ENCODE data around the gene CPT1B. TPM values are rescaled to one million over a fixed set of nuclear protein-coding genes. Genes with fewer than 3 reads are reported as not detected.
A peak's percentile ranks its signal among the peaks of the same experiment; 100 is the strongest.

CPT1B gene
- total and polyA plus RNA-seq, 2 of the 4 experiments (the other 2 are of a cell fraction): 0.36 to 1.8 TPM

DNA sequence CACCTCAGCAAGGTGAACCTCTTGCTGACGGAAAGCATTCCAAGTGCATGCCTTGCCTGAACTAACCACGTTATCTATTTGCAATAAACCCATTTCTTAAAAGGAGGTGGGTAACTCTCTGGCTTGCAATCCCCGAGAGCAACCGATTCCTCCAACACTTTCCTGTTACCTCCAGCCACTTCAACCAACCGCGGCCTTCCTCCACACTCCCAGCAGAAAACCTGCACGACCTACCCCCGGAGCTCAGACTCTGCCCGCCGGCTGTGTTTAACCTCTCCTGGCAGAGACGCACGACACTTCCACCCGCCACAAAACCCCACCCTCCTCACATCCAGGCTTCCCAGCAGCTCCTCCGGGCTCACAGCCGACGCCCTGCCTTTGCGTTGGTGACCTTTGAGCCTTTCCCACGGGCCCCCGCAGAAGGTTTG, 53.5 kb downstream of the CPT1B start (continued):
- TF ChIP-seq MAFK (IDR thresholded peaks at IDR 0.05; ENCODE audit: low read depth, low read length): no peak

DNA sequence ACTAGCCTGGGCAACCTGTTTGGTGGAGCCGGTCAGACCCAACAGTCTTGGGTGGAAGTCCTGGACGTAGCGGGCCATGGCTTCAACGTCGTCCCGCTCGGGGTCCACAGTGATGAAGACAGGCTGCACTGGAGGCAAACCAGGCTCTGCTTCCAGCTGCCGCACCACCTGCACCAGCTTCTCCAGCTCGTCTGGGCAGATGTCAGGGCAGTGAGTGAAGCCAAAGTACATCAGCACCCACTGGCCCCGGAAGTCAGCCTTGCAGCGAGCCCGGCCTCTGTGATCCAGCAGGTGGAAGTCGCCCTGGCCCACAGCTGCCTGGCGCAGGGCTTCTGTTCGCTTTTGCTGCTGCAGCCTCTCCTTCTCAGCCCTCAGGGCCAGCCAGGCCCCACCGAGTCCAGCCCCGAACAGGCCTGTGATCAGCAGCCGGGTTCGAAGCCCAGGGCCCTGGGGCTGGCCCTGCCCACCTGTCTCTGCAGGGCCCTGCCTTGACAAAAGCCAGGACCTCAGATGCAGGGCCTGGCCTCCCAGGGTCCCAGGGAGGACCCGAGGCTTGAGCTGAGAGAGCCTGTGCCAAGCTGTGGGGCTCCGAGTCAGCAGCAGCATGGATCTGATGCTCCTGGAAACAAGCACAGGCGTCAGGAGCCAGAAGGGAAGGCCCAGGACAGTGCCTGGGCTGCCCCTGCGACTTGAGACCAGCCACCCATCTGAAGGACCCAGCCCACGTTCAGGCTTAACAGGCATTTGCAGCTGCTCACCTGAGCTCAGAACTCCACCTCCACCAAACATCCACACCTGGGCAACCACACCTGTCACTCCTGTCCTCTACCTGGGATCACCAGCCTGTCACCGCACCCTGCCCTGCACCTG, 54.2 kb downstream of the CPT1B start:
- ATAC-seq (ENCODE audit: low read depth): no peak
- 89% methylated on average over 20 of the region's 25 CpGs; no CpG with 5 or more reads in 1 of the 2 experiments for WGBS, 2 experiments (ENCODE audit: extremely low coverage in 2 of 2, insufficient read length in 1 of 2)
- TF ChIP-seq BHLHE40 (IDR thresholded peaks at IDR 0.05; ENCODE audit: low read depth, low read length) (no peak), FOS (IDR thresholded peaks at IDR 0.05; ENCODE audit: low read depth, low read length) (no peak), RFX5 (IDR thresholded peaks at IDR 0.05; ENCODE audit: low read depth, low read length) (no peak), MAFK (IDR thresholded peaks at IDR 0.05; ENCODE audit: low read depth, low read length) (no peak), MXI1 (IDR thresholded peaks at IDR 0.05; ENCODE audit: borderline replicate concordance, low read depth, low read length) (no peak), CHD1 (IDR thresholded peaks at IDR 0.05; ENCODE audit: low read depth, low read length) (no peak), SMC3 (IDR thresholded peaks at IDR 0.05; ENCODE audit: low read depth, low read length) (no peak), POLR2A (IDR thresholded peaks at IDR 0.05; ENCODE audit: low read depth, low read length) (no peak), RAD21 (IDR thresholded peaks at IDR 0.05; ENCODE audit: low read length) (no peak), RCOR1 (IDR thresholded peaks at IDR 0.05; ENCODE audit: insufficient replicate concordance, low read length) (no peak), MAZ (IDR thresholded peaks at IDR 0.05; ENCODE audit: borderline replicate concordance, low read depth, low read length) (no peak)
- TF ChIP-seq, protein P1, sequence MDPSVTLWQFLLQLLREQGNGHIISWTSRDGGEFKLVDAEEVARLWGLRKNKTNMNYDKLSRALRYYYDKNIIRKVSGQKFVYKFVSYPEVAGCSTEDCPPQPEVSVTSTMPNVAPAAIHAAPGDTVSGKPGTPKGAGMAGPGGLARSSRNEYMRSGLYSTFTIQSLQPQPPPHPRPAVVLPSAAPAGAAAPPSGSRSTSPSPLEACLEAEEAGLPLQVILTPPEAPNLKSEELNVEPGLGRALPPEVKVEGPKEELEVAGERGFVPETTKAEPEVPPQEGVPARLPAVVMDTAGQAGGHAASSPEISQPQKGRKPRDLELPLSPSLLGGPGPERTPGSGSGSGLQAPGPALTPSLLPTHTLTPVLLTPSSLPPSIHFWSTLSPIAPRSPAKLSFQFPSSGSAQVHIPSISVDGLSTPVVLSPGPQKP (IDR thresholded peaks at IDR 0.05; ENCODE audit: borderline replicate concordance, low read depth, low read length): no peak
- TF ChIP-seq, protein P2, sequence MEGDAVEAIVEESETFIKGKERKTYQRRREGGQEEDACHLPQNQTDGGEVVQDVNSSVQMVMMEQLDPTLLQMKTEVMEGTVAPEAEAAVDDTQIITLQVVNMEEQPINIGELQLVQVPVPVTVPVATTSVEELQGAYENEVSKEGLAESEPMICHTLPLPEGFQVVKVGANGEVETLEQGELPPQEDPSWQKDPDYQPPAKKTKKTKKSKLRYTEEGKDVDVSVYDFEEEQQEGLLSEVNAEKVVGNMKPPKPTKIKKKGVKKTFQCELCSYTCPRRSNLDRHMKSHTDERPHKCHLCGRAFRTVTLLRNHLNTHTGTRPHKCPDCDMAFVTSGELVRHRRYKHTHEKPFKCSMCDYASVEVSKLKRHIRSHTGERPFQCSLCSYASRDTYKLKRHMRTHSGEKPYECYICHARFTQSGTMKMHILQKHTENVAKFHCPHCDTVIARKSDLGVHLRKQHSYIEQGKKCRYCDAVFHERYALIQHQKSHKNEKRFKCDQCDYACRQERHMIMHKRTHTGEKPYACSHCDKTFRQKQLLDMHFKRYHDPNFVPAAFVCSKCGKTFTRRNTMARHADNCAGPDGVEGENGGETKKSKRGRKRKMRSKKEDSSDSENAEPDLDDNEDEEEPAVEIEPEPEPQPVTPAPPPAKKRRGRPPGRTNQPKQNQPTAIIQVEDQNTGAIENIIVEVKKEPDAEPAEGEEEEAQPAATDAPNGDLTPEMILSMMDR (conservative IDR thresholded peaks at IDR 0.05; ENCODE audit: low read depth, low read length): no peak

More for the DNA sequence above, 54.2 kb downstream of the CPT1B start:
- Histone ChIP-seq H3K18ac (ENCODE audit: low read depth, low read length) (no peak overlapping the region), H2BK15ac (ENCODE audit: low read depth, low read length) (no peak overlapping the region), H3K9me1 (ENCODE audit: insufficient read depth, low read length) (peaks cover 12% of the 10 kb centered on the region), H4K8ac (ENCODE audit: low read depth in 2 of 2, low read length in 2 of 2) (peak overlapping the region; percentile 37 to 86; a peak in 2 of 4 replicates), H2AK5ac (ENCODE audit: low read depth, low read length) (0 out of 2 replicates have a peak overlapping the region, but pooled peaks have one; percentile 52), H2AFZ (replicated peaks; ENCODE audit: low read length, poor library complexity) (no peak overlapping the region), H3K27me3 (ENCODE audit: control insufficient read depth, insufficient read depth, low read length) (no peaks in the 10 kb centered on the region), H3K56ac (ENCODE audit: extremely low read depth, insufficient read depth, low read length) (no peak overlapping the region), H3K9ac (ENCODE audit: low read depth, low read length) (peak overlapping the region; percentile 77), H3K4me3 (ENCODE audit: insufficient read depth, low read depth, low read length) (peak overlapping the region; percentile 84), H2BK120ac (ENCODE audit: low read depth, low read length) (no peak overlapping the region), H2AK9ac (replicated peaks; ENCODE audit: low read depth, low read length, poor library complexity) (peak overlapping the region; percentile 98), H2BK20ac (ENCODE audit: low read depth, low read length) (no peak overlapping the region), H3K4ac (ENCODE audit: low read depth, low read length) (peak overlapping the region; percentile 40; the same call in 1 of the 2 replicates), H2BK5ac (ENCODE audit: low read depth, low read length, poor library complexity, severe bottlenecking) (no peak overlapping the region), H4K20me1 (ENCODE audit: insufficient read depth, low read length) (peaks cover 19% of the 10 kb centered on the region), H3K4me1 (ENCODE audit: control insufficient read depth, insufficient read depth, low read length) (peaks cover 13% of the 10 kb centered on the region), H4K5ac (ENCODE audit: low read depth, low read length) (no peak overlapping the region), H3K79me1 (ENCODE audit: low read depth in 1 of 2, low read length in 2 of 2) (peaks cover 11 to 40% of the 10 kb centered on the region in 2 experiments), H4K91ac (ENCODE audit: insufficient read depth, low read depth, low read length) (no peak overlapping the region), H3K27ac (ENCODE audit: insufficient read depth, low read length) (no peak overlapping the region; the same call in 1 of the 2 replicates), H3K36me3 (ENCODE audit: control insufficient read depth, insufficient read depth, low read length) (peaks cover 30% of the 10 kb centered on the region), H3K4me2 (ENCODE audit: low read depth, low read length) (peak overlapping the region; percentile 88), H3K9me3 (ENCODE audit: control insufficient read depth, insufficient read depth, low read length) (no peaks in the 10 kb centered on the region), H3K23ac (ENCODE audit: low read depth, low read length) (peak overlapping the region; percentile 2; the same call in 1 of the 2 replicates), H3K14ac (replicated peaks; ENCODE audit: low read depth, low read length) (no peak overlapping the region; the same call in 1 of the 2 replicates)
- intact Hi-C loops (cut with micrococcal nuclease) (no loop called here), dilution Hi-C loops (cut with HindIII; ENCODE audit: low sequenced_read_pairs, unreplicated experiment) (no loop called here), in situ Hi-C loops (cut with MboI; ENCODE audit: low sequenced_read_pairs) (no loop called here)
- ChIA-PET POLR2A (ENCODE audit: unreplicated experiment) (interaction anchor here (0.6 kb wide), 1 partner anchor 10 kb away, joined by 3 read pairs; no protein-coding TSS in a partner anchor), CTCF (interaction anchor here (0.5 kb wide), 1 partner anchor 95 kb away, joined by 3 read pairs; no protein-coding TSS in a partner anchor)
- no peak for DNase-seq
- no TSS peak for BruUV-seq (replicated peaks)

Measured in IMR-90 (cell line).